ENCODE data around the gene KLK13. TPM values are rescaled to one million over a fixed set of nuclear protein-coding genes. Genes with fewer than 3 reads are reported as not detected.

KLK13 gene
- polyA plus RNA-seq, 1 donor, result 0.45 TPM

- WGBS (ENCODE audit: insufficient coverage, low lambda C conversion rate), result 0% methylated on average over 1 of the region's 4 CpGs
- Histone ChIP-seq H3K27me3 (ENCODE audit: control insufficient read depth, insufficient read depth, low read length) (peaks cover 17% of the 10 kb centered on the region), H3K4me1 (ENCODE audit: control insufficient read depth, insufficient read depth, low read length) (no peaks in the 10 kb centered on the region), H3K36me3 (ENCODE audit: control insufficient read depth, insufficient read depth, low read length) (no peaks in the 10 kb centered on the region), H3K9me3 (ENCODE audit: control insufficient read depth, low read depth, low read length) (no peaks in the 10 kb centered on the region), H3K4me3 (ENCODE audit: low read length) (no peak overlapping the region), H3K27ac (ENCODE audit: low read length) (no peak overlapping the region)
- no peak for DNase-seq
These were observed 54.7 kb downstream of the KLK13 start for GRCh38 chr19:51010066-51010795.

GRCh38 chr19:51009061-51009891 lies 55.6 kb downstream of the KLK13 start:
- Histone ChIP-seq H3K9me3 (ENCODE audit: control insufficient read depth, low read depth, low read length) (no peaks in the 10 kb centered on the region), H3K27ac (ENCODE audit: low read length) (no peak overlapping the region), H3K36me3 (ENCODE audit: control insufficient read depth, insufficient read depth, low read length) (no peaks in the 10 kb centered on the region), H3K4me1 (ENCODE audit: control insufficient read depth, insufficient read depth, low read length) (no peaks in the 10 kb centered on the region), H3K4me3 (ENCODE audit: low read length) (no peak overlapping the region), H3K27me3 (ENCODE audit: control insufficient read depth, insufficient read depth, low read length) (peaks cover 8% of the 10 kb centered on the region)
- no peak for DNase-seq
- WGBS (ENCODE audit: insufficient coverage, low lambda C conversion rate), result no CpG with 5 or more reads among the region's 19 CpGs

GRCh38 chr19:51007488-51007887 lies 57.4 kb downstream of the KLK13 start:
- H3K27ac ChIP-seq (ENCODE audit: low read length), result no peak overlapping the region
- H3K4me1 ChIP-seq (ENCODE audit: control insufficient read depth, insufficient read depth, low read length), result no peaks in the 10 kb centered on the region
- H3K4me3 ChIP-seq (ENCODE audit: low read length), result no peak overlapping the region
- H3K36me3 ChIP-seq (ENCODE audit: control insufficient read depth, insufficient read depth, low read length), result no peaks in the 10 kb centered on the region
- DNase-seq, result no peak
- WGBS (ENCODE audit: insufficient coverage, low lambda C conversion rate), result 83% methylated on average over 1 of the region's 3 CpGs
- peaks cover under 1% of the 10 kb centered on the region for H3K9me3 ChIP-seq (ENCODE audit: control insufficient read depth, low read depth, low read length)
- H3K27me3 ChIP-seq (ENCODE audit: control insufficient read depth, insufficient read depth, low read length), result peaks cover 6% of the 10 kb centered on the region

- Histone ChIP-seq H3K9me3 (ENCODE audit: control insufficient read depth, low read depth, low read length) (peaks cover 3% of the 10 kb centered on the region), H3K4me3 (ENCODE audit: low read length) (no peak overlapping the region), H3K27ac (ENCODE audit: low read length) (no peak overlapping the region), H3K4me1 (ENCODE audit: control insufficient read depth, insufficient read depth, low read length) (no peaks in the 10 kb centered on the region), H3K36me3 (ENCODE audit: control insufficient read depth, insufficient read depth, low read length) (no peaks in the 10 kb centered on the region), H3K27me3 (ENCODE audit: control insufficient read depth, insufficient read depth, low read length) (peaks cover 11% of the 10 kb centered on the region)
- no CpG with 5 or more reads among the region's 8 CpGs for WGBS (ENCODE audit: insufficient coverage, low lambda C conversion rate)
- no peak for DNase-seq
These were observed 58.5 kb downstream of the KLK13 start for GRCh38 chr19:51006406-51006805.

Other genes with a start within 250 kb of the KLK13 start
- 23.1 TPM for gene KLK1, start 241.3 kb downstream of the KLK13 start, polyA plus RNA-seq
- 0.10 TPM for gene KLK15, start 231.5 kb downstream of the KLK13 start, polyA plus RNA-seq
- gene KLK3, start 210.2 kb downstream of the KLK13 start, polyA plus RNA-seq, result 0.90 TPM
- gene KLK2, start 191.7 kb downstream of the KLK13 start, polyA plus RNA-seq, result 0.15 TPM
- gene KLK4, start 153.7 kb downstream of the KLK13 start, polyA plus RNA-seq, result not detected
- 1.6 TPM for gene KLK5, start 112.1 kb downstream of the KLK13 start, polyA plus RNA-seq
- 0.58 TPM for gene KLK6, start 95.5 kb downstream of the KLK13 start, polyA plus RNA-seq
- 0.42 TPM for gene KLK7, start 81.2 kb downstream of the KLK13 start, polyA plus RNA-seq
- gene KLK8, start 63.5 kb downstream of the KLK13 start, polyA plus RNA-seq, result 0.79 TPM
- 2.3 TPM for gene KLK10, start 45.4 kb downstream of the KLK13 start, polyA plus RNA-seq
- 10.3 TPM for gene KLK11, start 38.5 kb downstream of the KLK13 start, polyA plus RNA-seq
- 2.4 TPM for gene KLK12, start 30.1 kb downstream of the KLK13 start, polyA plus RNA-seq
- gene KLK14, start 17.8 kb upstream of the KLK13 start, polyA plus RNA-seq, result 0.12 TPM
- 4.1 TPM for gene CTU1, start 43.3 kb upstream of the KLK13 start, polyA plus RNA-seq
- gene SIGLEC9, start 59.8 kb upstream of the KLK13 start, polyA plus RNA-seq, result 0.76 TPM
- 1.8 TPM for gene SIGLEC7, start 77.2 kb upstream of the KLK13 start, polyA plus RNA-seq
- gene CD33, start 160.0 kb upstream of the KLK13 start, polyA plus RNA-seq, result 5.4 TPM
- gene SIGLECL1, start 186.0 kb upstream of the KLK13 start, polyA plus RNA-seq, result not detected
- 3.1 TPM for gene IGLON5, start 246.6 kb upstream of the KLK13 start, polyA plus RNA-seq

Data from large intestine (tissue), 3 donors.